K562 (cell line): ENCODE data around the gene TNIK. TPM values are rescaled to one million over a fixed set of nuclear protein-coding genes. Genes with fewer than 3 reads are reported as not detected.
A peak's percentile ranks its signal among the peaks of the same experiment; 100 is the strongest.

ENCODE experiments used
- ATAC-seq: fragments of 200-7000 bp; cut with Tn5 transposase; 3 replicates; pipeline ENCODE4 v1.9.1; 2020; ENCODE audit warnings: moderate library complexity
- BruUV-seq: library from RNA; stranded (reverse); fragments of 400-500 nt; replicated peaks from 2 replicates; lab custom pipeline; 2021; lab: Mats Ljungman, UMichigan
- CTCF ChIA-PET: fragments of 300-600 bp; formaldehyde crosslinking; extraction: SDS; loops from one replicate; lab custom pipeline; 2021; ENCODE audit warnings: low intra/inter-chr PET ratio; lab: Yijun Ruan, JAX
- POLR2A ChIA-PET: fragments of 300-600, 350-650 bp; sonication (Branson Sonifier 250); formaldehyde crosslinking; extraction: SDS; loops from one replicate; lab custom pipeline; 2021; ENCODE audit warnings: antibody characterized with exemption, inconsistent platforms; lab: Yijun Ruan, JAX
- DNase-seq, 4 experiments: peaks; one replicate each; pipeline versions ENCODE4 v3.0.0 to v3.0.0-alpha.2; 2011 to 2018; ENCODE audit warnings: low spot score in 3 of 4, mixed read lengths in 3 of 4; ENCODE audit errors: extremely low read depth in 1 of 4
- FAIRE-seq: peaks from 2 replicates; lab custom pipeline; 2011; peaks lifted over from hg19 to GRCh38; lab: Jason Lieb, UNC
- H2AFZ ChIP-seq: 2 replicates; pipeline ENCODE4 v1.6.0; 2011; ENCODE audit warnings: low read depth, low read length, control low read depth, inconsistent platforms
- H3K27ac ChIP-seq: fragments of 200-600 bp; 3 replicates; pipeline ENCODE4 v1.8.0; 2011; ENCODE audit warnings: low read depth, mild to moderate bottlenecking, control low read depth, inconsistent platforms, low read length, moderate library complexity, mixed read lengths; ENCODE audit errors: extremely low read depth
- H3K27me3 ChIP-seq, 2 experiments: fragments of 300-600 bp in 1 of 2; 2 replicates in 1 of 2; 3 replicates in 1 of 2; pipeline versions ENCODE4 v1.6.0 to v1.8.0; 2011; ENCODE audit warnings: inconsistent platforms in 2 of 2, low read length in 2 of 2, mild to moderate bottlenecking in 1 of 2, mixed read lengths in 1 of 2, moderate library complexity in 1 of 2; ENCODE audit not compliant: control insufficient read depth in 2 of 2, insufficient read depth in 2 of 2
- H3K36me3 ChIP-seq: fragments of 300-600 bp; 3 replicates; pipeline ENCODE4 v1.8.0; 2011; ENCODE audit warnings: mild to moderate bottlenecking, low read length, inconsistent platforms; ENCODE audit not compliant: control insufficient read depth, insufficient read depth
- H3K4me1 ChIP-seq, 2 experiments: fragments of 200-600 bp in 1 of 2; replicated peaks in 1 of 2; 2 replicates in 1 of 2; 3 replicates in 1 of 2; pipeline versions ENCODE4 v1.5.1 to v1.8.0; 2011; ENCODE audit warnings: inconsistent platforms in 2 of 2, low read length in 2 of 2, mild to moderate bottlenecking in 1 of 2, mixed read lengths in 1 of 2, moderate library complexity in 1 of 2; ENCODE audit not compliant: control insufficient read depth in 2 of 2, insufficient read depth in 2 of 2
- H3K4me2 ChIP-seq: 2 replicates; pipeline ENCODE4 v1.6.1; 2011; ENCODE audit warnings: low read length, control low read depth, inconsistent platforms, mixed read lengths; ENCODE audit not compliant: insufficient read depth
- H3K4me3 ChIP-seq: fragments of 200-600 bp; sonication (generic), shearing (Covaris generic); 2 replicates; pipeline ENCODE4 v1.5.1; 2016; ENCODE audit warnings: control low read depth, inconsistent platforms
- H3K79me2 ChIP-seq: fragments of 200-600 bp; 3 replicates; pipeline ENCODE4 v1.8.0; 2011; ENCODE audit warnings: low read length, inconsistent platforms; ENCODE audit not compliant: control insufficient read depth, insufficient read depth
- H3K9ac ChIP-seq, 2 experiments: 2 replicates each; pipeline versions ENCODE4 v1.6.0 to v1.6.1; 2011; ENCODE audit warnings: low read depth in 2 of 2, low read length in 2 of 2, control low read depth in 1 of 2, inconsistent platforms in 1 of 2, mild to moderate bottlenecking in 1 of 2, mixed read lengths in 1 of 2; ENCODE audit not compliant: insufficient read depth in 1 of 2
- H3K9me1 ChIP-seq: one replicate; pipeline ENCODE4 v1.6.0; 2011; ENCODE audit warnings: inconsistent platforms, mild to moderate bottlenecking, low read length, moderate library complexity; ENCODE audit not compliant: control insufficient read depth, insufficient read depth
- H3K9me3 ChIP-seq: replicated peaks from 2 replicates; pipeline ENCODE4 v1.5.1; 2011; ENCODE audit warnings: low read depth, low read length, inconsistent platforms; ENCODE audit not compliant: control insufficient read depth, insufficient read depth
- H4K20me1 ChIP-seq: replicated peaks from 2 replicates; pipeline ENCODE4 v1.6.1; 2011; ENCODE audit warnings: low read length, inconsistent platforms, mixed read lengths; ENCODE audit not compliant: control insufficient read depth, insufficient read depth
- C11orf30 ChIP-seq: fragments of 450-650 bp; IDR thresholded peaks from 2 replicates; pipeline ENCODE4 v1.6.1; 2016; ENCODE audit warnings: low read depth, mild to moderate bottlenecking
- CBX3 ChIP-seq, 2 experiments: IDR thresholded peaks; 1 replicate in 1 of 2; 2 replicates in 1 of 2; pipeline ENCODE4 v1.6.1; 2012; ENCODE audit warnings: inconsistent platforms in 2 of 2, low read length in 2 of 2, borderline replicate concordance in 1 of 2, control low read depth in 1 of 2
- CEBPG ChIP-seq, 3 experiments: fragments of 200-800 bp in 1 of 3; sonication (Bioruptor generic) in 1 of 3; sonication (generic) in 1 of 3; formaldehyde crosslinking in 1 of 3; IDR thresholded peaks in 2 of 3; conservative IDR thresholded peaks in 1 of 3; 2 replicates each; pipeline versions ENCODE4 v1.6.1 to v1.8.0; 2016 to 2022; ENCODE audit warnings: missing compliant biosample characterization in 2 of 3, missing genetic modification characterization in 2 of 3, mild to moderate bottlenecking in 1 of 3, missing genetic modification reagents in 1 of 3
- DIDO1 ChIP-seq: fragments of 450-650 bp; IDR thresholded peaks from 2 replicates; pipeline ENCODE4 v1.6.1; 2016; ENCODE audit warnings: low read depth, missing biosample characterization, missing genetic modification characterization
- HDAC3 ChIP-seq: fragments of 450-650 bp; IDR thresholded peaks from 2 replicates; pipeline ENCODE4 v1.6.1; 2018; ENCODE audit warnings: borderline replicate concordance, mild to moderate bottlenecking, moderate library complexity; ENCODE audit not compliant: partially characterized antibody
- HDAC8 ChIP-seq: fragments of 450-650 bp; IDR thresholded peaks from 2 replicates; pipeline ENCODE4 v1.6.1; 2016; ENCODE audit warnings: mild to moderate bottlenecking, missing genetic modification characterization, moderate library complexity, missing compliant biosample characterization
- MAFF ChIP-seq: IDR thresholded peaks from 2 replicates; pipeline ENCODE4 v1.6.1; 2012; ENCODE audit warnings: low read length, improper control_type of control experiment
- MAFG ChIP-seq: fragments of 450-650 bp; conservative IDR thresholded peaks from 2 replicates; pipeline ENCODE4 v1.6.1; 2016; ENCODE audit warnings: missing genetic modification characterization, missing compliant biosample characterization
- NFE2 ChIP-seq: IDR thresholded peaks from 2 replicates; pipeline ENCODE4 v1.6.1; 2014; ENCODE audit warnings: antibody characterized with exemption, low read depth
- NFE2L1 ChIP-seq: fragments of 450-650 bp; IDR thresholded peaks from 2 replicates; pipeline ENCODE4 v1.6.1; 2016; ENCODE audit warnings: missing genetic modification characterization, low read depth, mild to moderate bottlenecking, missing compliant biosample characterization, moderate library complexity, borderline replicate concordance
- PCBP1 ChIP-seq: fragments of 200-400 bp; formaldehyde crosslinking; IDR thresholded peaks from 2 replicates; pipeline ENCODE4 v1.6.1; 2018; ENCODE audit warnings: mild to moderate bottlenecking, low read depth, low read length; ENCODE audit not compliant: poor library complexity, severe bottlenecking
- SMC3 ChIP-seq: conservative IDR thresholded peaks from 2 replicates; pipeline ENCODE4 v1.6.1; 2011; ENCODE audit warnings: low read depth, low read length, improper control_type of control experiment; ENCODE audit not compliant: insufficient read depth
- TRIM28 ChIP-seq: fragments of 450-650 bp; IDR thresholded peaks from 2 replicates; pipeline ENCODE4 v1.6.1; 2017
- ZNF184 ChIP-seq: sonication (generic); formaldehyde crosslinking; IDR thresholded peaks from 2 replicates; pipeline ENCODE4 v1.5.0; 2020; ENCODE audit warnings: missing genetic modification reagents
- ZNF239 ChIP-seq: fragments of 250-450 bp; sonication (Bioruptor Pico); IDR thresholded peaks from 2 replicates; pipeline ENCODE4 v1.4.0; 2020; ENCODE audit warnings: mild to moderate bottlenecking
- ZNF316 ChIP-seq: fragments of 450-650 bp; IDR thresholded peaks from 2 replicates; pipeline ENCODE4 v1.6.1; 2016
- ZNF583 ChIP-seq: fragments of 250-450 bp; sonication (Bioruptor Pico); IDR thresholded peaks from 2 replicates; pipeline ENCODE4 v1.4.0; 2020
- WGBS: fragments of 100-300 bp; shearing (Covaris generic); methylation state at CpG from one replicate; pipeline ENCODE4 v1.1.6; 2016; ENCODE audit warnings: low coverage, mixed read lengths; ENCODE audit not compliant: insufficient coverage; ENCODE audit errors: missing lambda C conversion rate; 5-methylcytosine and 5-hydroxymethylcytosine counted together
- in situ Hi-C: fragments of 300-500 bp; cut with MboI; formaldehyde crosslinking; loops from 4 replicates; pipeline ENCODE4 v1.15.0; 2018; ENCODE audit warnings: inconsistent platforms, mixed read lengths
- intact Hi-C: fragments of 100-400 bp; cut with micrococcal nuclease; formaldehyde crosslinking; loops from 2 replicates; pipeline ENCODE4 v1.14.2; 2022
- polyA plus RNA-seq, 8 experiments: library from polyadenylated mRNA; depleted of rRNA in 4 of 8; stranded (reverse) in 5 of 8; unstranded in 3 of 8; fragments of >200 nt; fragmentation: Nextera tagmentation in 2 of 8; fragmentation: Illumina TruSeq in 1 of 8; extraction: Ambion mirVana in 2 of 8; extraction: Trizol in 1 of 8; gene quantifications; 2 replicates each; pipeline versions ENCODE4 v1.2.1 to v1.2.3, GENCODE V29; 2011 to 2014; ENCODE audit warnings: inconsistent platforms in 1 of 8, missing spikeins in 1 of 8
- total RNA-seq, 7 experiments: library from RNA; depleted of rRNA in 6 of 7; stranded (reverse); fragments of >200 nt in 6 of 7; fragmentation: Illumina TruSeq in 2 of 7; extraction: Trizol in 2 of 7; gene quantifications; 2 replicates each; pipeline versions ENCODE4 v1.2.1 to v1.2.3, GENCODE V29; 2011 to 2021; ENCODE audit warnings: low replicate concordance in 1 of 7
- TF ChIP-seq, protein P1 (sequence below): fragments of 150-350 bp; IDR thresholded peaks from 2 replicates; pipeline ENCODE4 v1.6.1; 2014; ENCODE audit warnings: low read depth, mild to moderate bottlenecking, low read length, borderline replicate concordance
- TF ChIP-seq, protein P2 (sequence below): sonication (generic); formaldehyde crosslinking; IDR thresholded peaks from 2 replicates; pipeline ENCODE4 v1.8.1; 2023; ENCODE audit warnings: mild to moderate bottlenecking, missing genetic modification reagents, moderate library complexity

Gene TNIK
- total and polyA plus RNA-seq, 9 of the 15 experiments (the other 6 are each of a cell fraction or from before 2014, with no cell fraction given), result 6.6 to 39.0 (median 24.7) TPM

DNA sequence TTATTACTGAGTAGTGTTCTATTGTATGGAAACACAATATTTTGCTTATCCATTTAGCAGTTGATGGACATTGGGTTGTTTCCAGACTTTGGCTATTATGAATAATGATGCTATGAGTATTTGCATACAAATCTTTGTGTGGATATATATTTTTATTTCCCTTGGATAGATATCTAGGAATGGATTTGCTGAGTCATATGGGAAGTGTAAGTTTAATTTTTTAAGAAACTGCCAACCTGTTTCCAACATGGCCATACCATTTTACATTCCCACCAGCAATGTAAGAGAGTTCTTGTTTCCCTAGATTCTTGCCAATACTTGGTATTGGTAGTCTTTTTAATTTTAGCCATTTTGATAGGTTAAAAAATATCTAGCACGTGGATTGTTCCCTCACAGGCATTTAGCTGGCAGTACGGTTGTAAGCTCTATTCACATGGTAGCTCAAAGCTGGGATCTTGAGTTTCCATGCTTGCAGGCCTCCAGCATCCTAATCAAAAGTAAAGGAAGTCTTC is 45.7 kb upstream of the TNIK start:
- no peak for ATAC-seq
- no TSS peak for BruUV-seq
- TF ChIP-seq PCBP1, result no peak
- TF ChIP-seq SMC3, result no peak
- TF ChIP-seq ZNF583 (CRISPR knock-in tag), result no peak
- TF ChIP-seq NFE2L1 (tag), result peak; percentile 41
- peak; percentile 67 for TF ChIP-seq ZNF316
- TF ChIP-seq, protein P1, sequence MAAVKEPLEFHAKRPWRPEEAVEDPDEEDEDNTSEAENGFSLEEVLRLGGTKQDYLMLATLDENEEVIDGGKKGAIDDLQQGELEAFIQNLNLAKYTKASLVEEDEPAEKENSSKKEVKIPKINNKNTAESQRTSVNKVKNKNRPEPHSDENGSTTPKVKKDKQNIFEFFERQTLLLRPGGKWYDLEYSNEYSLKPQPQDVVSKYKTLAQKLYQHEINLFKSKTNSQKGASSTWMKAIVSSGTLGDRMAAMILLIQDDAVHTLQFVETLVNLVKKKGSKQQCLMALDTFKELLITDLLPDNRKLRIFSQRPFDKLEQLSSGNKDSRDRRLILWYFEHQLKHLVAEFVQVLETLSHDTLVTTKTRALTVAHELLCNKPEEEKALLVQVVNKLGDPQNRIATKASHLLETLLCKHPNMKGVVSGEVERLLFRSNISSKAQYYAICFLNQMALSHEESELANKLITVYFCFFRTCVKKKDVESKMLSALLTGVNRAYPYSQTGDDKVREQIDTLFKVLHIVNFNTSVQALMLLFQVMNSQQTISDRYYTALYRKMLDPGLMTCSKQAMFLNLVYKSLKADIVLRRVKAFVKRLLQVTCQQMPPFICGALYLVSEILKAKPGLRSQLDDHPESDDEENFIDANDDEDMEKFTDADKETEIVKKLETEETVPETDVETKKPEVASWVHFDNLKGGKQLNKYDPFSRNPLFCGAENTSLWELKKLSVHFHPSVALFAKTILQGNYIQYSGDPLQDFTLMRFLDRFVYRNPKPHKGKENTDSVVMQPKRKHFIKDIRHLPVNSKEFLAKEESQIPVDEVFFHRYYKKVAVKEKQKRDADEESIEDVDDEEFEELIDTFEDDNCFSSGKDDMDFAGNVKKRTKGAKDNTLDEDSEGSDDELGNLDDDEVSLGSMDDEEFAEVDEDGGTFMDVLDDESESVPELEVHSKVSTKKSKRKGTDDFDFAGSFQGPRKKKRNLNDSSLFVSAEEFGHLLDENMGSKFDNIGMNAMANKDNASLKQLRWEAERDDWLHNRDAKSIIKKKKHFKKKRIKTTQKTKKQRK, result no peak
- TF ChIP-seq ZNF239, result no peak
- TF ChIP-seq NFE2, result peak; percentile 55; the same call in 1 of the 2 replicates
- no peak for TF ChIP-seq DIDO1
- TF ChIP-seq MAFF, result peak; percentile 25; the same call in 1 of the 2 replicates
- TF ChIP-seq, protein P2, sequence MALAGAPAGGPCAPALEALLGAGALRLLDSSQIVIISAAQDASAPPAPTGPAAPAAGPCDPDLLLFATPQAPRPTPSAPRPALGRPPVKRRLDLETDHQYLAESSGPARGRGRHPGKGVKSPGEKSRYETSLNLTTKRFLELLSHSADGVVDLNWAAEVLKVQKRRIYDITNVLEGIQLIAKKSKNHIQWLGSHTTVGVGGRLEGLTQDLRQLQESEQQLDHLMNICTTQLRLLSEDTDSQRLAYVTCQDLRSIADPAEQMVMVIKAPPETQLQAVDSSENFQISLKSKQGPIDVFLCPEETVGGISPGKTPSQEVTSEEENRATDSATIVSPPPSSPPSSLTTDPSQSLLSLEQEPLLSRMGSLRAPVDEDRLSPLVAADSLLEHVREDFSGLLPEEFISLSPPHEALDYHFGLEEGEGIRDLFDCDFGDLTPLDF (CRISPR knock-in tag), result no peak
- peak; percentile 52 for TF ChIP-seq MAFG (tag)
- no peak for TF ChIP-seq ZNF184 (CRISPR knock-in tag)
- 0 out of 2 replicates have a peak, but pooled peaks have one; percentile 36 for TF ChIP-seq TRIM28
- TF ChIP-seq CBX3 (IDR thresholded peaks at IDR 0.05; ENCODE audit: borderline replicate concordance in 1 of 2, low read length in 2 of 2), result 0 out of 3 replicates have a peak, but pooled peaks of 1 of the 2 experiments have one; percentile 30
- no peak for TF ChIP-seq CEBPG (CRISPR knock-in tag; IDR thresholded peaks at IDR 0.05)
- TF ChIP-seq CEBPG (tag; conservative IDR thresholded peaks at IDR 0.05 in 1 of 2, IDR thresholded peaks at IDR 0.05 in 1 of 2), result no peak
- peak; percentile 33; the same call in 1 of the 2 replicates for TF ChIP-seq C11orf30
- no peak for TF ChIP-seq HDAC3
- no peak for TF ChIP-seq HDAC8

More for the DNA sequence above, 45.7 kb upstream of the TNIK start:
- Histone ChIP-seq H3K9me1 (no peaks in the 10 kb centered on the region), H4K20me1 (no peaks in the 10 kb centered on the region), H3K27me3 (no peaks in the 10 kb centered on the region), H3K36me3 (no peaks in the 10 kb centered on the region; the same call in 2 of the 3 replicates), H3K9me3 (peaks cover 4% of the 10 kb centered on the region; the same call in 1 of the 2 replicates), H3K9ac (no peak overlapping the region), H2AFZ (no peak overlapping the region), H3K27ac (no peak overlapping the region), H3K4me2 (no peak overlapping the region), H3K4me3 (no peak overlapping the region), H3K4me1 (peaks cover 0 to 15% of the 10 kb centered on the region in 2 experiments; a peak in 3 of 5 replicates), H3K79me2 (no peaks in the 10 kb centered on the region)
- 84% methylated on average over 2 of the region's 2 CpGs for WGBS
- DNase-seq (no peak), FAIRE-seq (no peak)
- CTCF ChIA-PET, result no interaction called here
- in situ Hi-C loops (no loop called here), intact Hi-C loops (no loop called here)
- POLR2A ChIA-PET, result interaction anchor here (0.7 kb wide), 1 partner anchor 15 kb away, joined by 3 read pairs; no protein-coding TSS in a partner anchor
